ENCODE results near the gene TSC2.

GRCh38 chr16:2056077-2056476, 8.3 kb downstream of the TSC2 start:
- TF ChIP-seq POLR2AphosphoS5 (IDR thresholded peaks at IDR 0.05; ENCODE audit: low read depth, low read length), result no peak
- TF ChIP-seq POLR2A (IDR thresholded peaks at IDR 0.05; ENCODE audit: low read depth, low read length), result no peak
- TF ChIP-seq TAF1 (IDR thresholded peaks at IDR 0.05; ENCODE audit: borderline replicate concordance, low read depth, low read length), result no peak

Measured in GM12892 (cell line).